ENCODE measurements around the gene HEATR5A.

- TF ChIP-seq ZFP3 (CRISPR knock-in tag; IDR thresholded peaks at IDR 0.05) = no peak
- TF ChIP-seq ZC3H10 (CRISPR knock-in tag; IDR thresholded peaks at IDR 0.05) = no peak
- TF ChIP-seq RARB (CRISPR knock-in tag; IDR thresholded peaks at IDR 0.05) = no peak
- TF ChIP-seq ZFP30 (CRISPR knock-in tag; IDR thresholded peaks at IDR 0.05) = no peak
- TF ChIP-seq TOX (CRISPR knock-in tag; IDR thresholded peaks at IDR 0.05; ENCODE audit: borderline replicate concordance) = no peak
- no peak for TF ChIP-seq ESRRG (CRISPR knock-in tag; IDR thresholded peaks at IDR 0.05)
- TF ChIP-seq ISL1 (CRISPR knock-in tag; IDR thresholded peaks at IDR 0.05) = no peak
- no peak for TF ChIP-seq CREB5 (CRISPR knock-in tag; IDR thresholded peaks at IDR 0.05; ENCODE audit: low read depth)
Observed at GRCh38 chr14:31387091-31387490, 33.3 kb downstream of the HEATR5A start.

Measured in SK-N-SH treated with all-trans-retinoic acid at 6 μM for 48 hours (cell line).